GM18517 (cell line): ENCODE results near the gene CIZ1.
A peak's percentile ranks its signal among the peaks of the same experiment; 100 is the strongest.

Source experiments
- ATAC-seq: cut with Tn5 transposase; IDR thresholded peaks from one replicate; pipeline ENCODE4 v1.9.1; 2021; ENCODE audit warnings: mild to moderate bottlenecking, moderate library complexity; ENCODE audit not compliant: unreplicated experiment

The CIZ1 gene

DNA sequence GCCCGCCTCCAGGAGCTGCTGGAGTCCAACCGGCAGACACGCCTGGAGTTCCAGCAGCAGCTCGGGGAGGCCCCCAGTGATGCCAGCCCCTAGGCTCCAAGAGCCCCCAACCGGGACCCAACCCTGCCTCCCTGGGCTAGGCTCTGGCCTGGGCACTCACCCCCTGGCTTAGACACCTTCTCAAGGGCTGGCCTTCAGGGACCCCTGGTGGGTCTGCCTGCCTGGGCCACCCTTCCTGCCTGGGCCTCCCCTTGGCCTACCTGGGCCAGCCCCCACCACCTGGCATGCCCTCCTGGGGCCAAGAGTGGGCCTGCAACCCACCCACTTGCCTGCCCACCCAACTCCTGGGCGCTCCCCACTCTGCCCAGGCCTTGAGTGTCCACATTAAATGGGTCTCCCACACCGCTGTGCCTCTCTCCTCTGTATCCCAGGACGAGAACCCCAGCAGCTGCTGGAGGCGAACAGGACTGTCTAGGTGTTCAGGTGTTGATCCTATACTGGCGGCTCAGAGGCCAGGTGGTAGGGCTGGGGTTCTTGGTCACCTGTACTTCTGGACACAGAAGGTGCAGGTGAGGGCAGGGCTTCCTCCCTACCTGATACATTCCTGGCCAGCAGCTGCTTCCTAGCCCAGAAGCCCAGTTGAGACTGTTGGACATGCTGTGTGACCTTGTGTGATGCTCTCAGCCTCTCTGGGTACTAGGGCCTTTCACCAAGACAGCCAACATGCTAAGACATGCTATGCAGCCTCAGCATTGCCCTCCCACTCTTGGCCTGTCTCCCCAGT lies 27.7 kb downstream of the CIZ1 start:
- ATAC-seq, result no peak

DNA sequence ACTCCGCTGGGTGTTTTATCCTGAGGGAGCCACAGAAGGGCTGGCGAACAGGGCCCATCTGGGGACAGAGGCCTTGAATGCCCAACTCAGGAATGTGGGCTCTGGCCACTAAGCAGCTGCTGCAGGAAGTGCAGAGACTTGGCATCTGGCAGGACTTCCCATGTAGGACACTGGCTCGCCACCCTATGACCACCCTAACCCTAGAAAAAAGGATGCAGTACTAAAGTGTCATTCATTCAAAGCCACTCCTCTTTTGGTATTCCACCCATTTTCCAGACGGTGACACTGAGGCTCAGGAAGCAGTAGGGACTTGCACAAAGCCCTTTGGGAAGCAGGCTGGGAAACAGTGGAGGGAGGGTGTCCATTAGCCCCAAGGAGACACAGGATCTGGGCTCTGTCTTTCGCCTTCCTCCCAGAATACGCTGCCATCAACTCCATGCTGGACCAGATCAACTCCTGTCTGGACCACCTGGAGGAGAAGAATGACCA lies 28.3 kb downstream of the CIZ1 start:
- no peak for ATAC-seq

DNA sequence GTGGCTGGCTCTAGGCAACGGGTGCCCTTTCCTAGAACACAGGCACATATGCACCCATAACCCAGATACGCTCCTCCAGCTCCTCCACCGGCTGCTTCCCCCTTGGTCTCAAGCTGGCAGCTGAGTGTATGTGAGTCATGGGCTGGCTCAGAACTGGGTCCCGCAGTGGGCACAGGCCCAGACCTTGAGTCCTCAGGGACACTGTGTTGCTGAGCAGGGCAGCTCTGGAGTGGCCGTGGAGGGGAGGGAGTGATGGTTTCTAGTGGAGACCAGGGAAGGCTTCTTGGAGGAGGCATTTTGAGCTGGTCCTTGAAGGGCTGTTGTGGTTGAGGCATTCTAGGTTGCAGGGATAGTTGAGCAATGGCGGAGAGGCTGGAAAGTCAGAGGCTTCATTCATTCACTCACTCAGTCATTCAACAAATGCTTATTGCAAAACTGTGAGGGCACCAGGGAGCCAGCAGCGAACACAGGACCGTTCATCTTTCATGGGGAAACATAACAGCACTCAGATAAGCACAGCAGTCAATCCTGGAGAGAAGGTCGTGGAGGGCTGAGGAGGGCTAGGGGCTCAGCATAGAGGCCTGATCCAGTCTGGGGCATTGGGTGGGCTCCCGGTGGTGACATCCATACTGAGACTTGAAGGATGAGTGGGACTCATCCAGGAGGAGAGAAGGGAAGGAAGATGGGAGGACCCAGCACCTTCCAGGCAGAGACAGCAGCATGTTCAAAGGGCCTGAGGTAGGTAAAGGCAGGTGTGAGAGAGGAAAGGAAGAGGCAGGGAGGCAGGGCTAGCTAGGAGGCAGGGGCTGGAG lies 29.0 kb downstream of the CIZ1 start:
- no peak for ATAC-seq

DNA sequence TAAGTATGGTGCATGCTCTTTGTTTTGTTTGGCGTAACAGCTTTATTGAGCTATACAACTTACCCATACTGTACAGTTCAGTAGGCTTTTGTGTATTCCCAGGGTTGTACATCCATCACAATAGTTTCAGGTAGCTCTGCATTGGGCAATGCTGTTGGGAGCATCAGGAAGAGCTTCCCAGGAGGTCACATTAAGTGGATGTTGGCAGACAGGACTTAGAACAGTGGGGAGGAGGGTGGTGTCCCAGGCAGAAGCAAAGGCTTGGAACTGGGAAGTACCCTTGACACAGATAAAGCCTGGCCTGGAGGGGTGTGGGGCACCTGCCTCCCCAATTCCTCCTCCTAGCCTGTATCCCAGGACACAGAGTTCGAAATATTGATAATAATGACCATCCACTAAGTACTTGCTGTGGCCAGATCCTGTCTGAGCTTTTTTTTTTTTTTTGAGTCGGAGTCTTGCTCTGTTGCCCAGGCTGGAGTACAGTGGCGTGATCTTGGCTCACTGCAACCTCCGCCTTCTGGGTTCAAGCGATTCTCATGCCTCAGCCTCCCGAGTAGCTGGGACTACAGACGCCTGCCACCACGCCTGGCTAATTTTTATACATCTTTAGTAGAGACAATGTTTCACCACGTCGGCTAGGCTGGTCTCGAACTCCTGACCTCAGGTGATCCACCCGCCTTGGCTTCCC lies 30.0 kb downstream of the CIZ1 start:
- no peak for ATAC-seq

- ATAC-seq, result peak; percentile 3
These were observed 30.8 kb downstream of the CIZ1 start for GRCh38 chr9:128160603-128160987.

- ATAC-seq, result peak; percentile 61
These were observed 31.4 kb downstream of the CIZ1 start, which contains the start of gene BBLN for GRCh38 chr9:128159784-128160602. BBLN (plus strand) TSS chr9:128160265; CDS start chr9:128160408, 143 bp downstream.

GRCh38 chr9:128159522-128159783 lies 31.9 kb downstream of the CIZ1 start:
- ATAC-seq, result no peak

DNA sequence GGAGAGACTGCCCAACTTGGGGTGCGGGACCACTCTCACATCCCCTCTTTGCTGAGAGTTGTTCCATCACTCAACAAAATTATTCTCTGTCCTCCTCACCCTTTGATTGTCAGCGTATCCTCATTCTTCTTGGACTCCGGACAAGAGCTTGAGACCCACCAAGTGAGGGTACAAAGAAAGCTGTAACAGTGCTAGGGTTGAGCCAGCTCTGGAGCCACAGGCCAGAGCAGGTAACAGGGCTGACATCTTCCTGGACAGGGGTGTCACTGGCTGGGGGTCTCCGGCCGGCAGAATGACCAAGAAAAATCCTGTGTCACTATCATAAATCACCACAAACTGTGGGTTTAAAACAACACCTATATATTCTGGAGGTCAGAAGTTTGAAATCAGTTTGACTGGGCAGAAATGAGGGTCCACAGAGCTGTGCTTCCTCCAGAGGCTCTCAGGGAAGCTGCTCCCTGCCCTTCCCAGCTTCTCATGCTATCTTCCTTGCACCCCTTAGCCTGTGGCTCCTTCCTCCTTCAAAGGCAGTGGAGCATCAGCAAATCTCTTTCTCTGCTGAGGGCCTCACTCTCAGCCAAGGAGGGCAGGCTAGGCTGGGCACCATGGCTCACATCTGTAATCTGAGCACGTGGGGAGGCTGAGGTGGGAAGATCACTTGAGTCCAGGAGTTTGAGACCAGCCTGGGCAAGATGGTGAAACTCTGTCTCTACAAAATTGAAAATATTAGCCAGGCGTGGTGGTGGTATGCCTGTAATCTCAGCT lies 35.5 kb downstream of the CIZ1 start:
- no peak for ATAC-seq

- no peak for ATAC-seq
These were observed 37.3 kb downstream of the CIZ1 start for GRCh38 chr9:128153947-128154695.

GRCh38 chr9:128153060-128153946 lies 38.1 kb downstream of the CIZ1 start:
- ATAC-seq, result no peak

DNA sequence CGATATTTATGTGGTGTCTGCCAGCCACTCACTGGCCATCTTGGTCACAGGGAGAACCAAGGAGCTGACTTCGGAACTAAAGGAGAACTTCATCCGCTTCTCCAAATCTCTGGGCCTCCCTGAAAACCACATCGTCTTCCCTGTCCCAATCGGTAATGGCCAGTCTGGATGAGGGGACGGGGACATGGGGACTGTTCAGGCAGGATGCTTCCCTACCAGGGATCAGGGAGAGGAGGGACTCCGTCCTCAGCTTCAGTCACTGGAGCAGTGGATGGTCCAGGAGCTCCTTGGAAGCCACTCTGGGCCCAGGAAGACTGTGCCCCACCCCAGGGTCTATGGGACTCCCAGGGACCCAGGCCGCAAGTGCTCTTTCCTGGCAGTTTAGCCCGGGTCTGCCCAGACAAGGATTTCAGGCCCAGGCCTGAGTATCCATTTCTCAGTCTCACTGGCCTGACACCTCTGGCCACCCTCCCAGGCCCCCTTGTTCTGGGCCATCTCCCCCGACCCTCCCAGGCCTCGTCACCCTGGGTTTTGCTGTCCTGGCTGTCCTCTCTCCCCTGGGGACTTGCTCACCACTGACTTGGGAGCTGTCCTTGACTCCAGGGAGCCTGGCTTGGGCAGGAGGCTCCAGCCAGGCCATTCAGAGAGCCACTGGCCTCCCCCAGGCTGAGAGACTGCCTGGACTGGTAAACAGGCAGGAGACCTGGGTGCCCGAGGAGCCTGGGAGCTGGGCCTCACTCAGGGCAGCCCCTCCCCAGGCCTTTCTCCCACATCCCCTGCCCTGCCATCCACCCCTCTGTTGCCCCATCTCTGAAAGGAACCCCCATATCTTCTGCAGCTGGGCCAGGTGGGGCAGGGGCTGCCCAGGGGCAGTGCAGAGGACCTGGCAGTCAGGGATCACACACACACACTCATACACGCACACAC lies 39.0 kb downstream of the CIZ1 start:
- ATAC-seq, result no peak

DNA sequence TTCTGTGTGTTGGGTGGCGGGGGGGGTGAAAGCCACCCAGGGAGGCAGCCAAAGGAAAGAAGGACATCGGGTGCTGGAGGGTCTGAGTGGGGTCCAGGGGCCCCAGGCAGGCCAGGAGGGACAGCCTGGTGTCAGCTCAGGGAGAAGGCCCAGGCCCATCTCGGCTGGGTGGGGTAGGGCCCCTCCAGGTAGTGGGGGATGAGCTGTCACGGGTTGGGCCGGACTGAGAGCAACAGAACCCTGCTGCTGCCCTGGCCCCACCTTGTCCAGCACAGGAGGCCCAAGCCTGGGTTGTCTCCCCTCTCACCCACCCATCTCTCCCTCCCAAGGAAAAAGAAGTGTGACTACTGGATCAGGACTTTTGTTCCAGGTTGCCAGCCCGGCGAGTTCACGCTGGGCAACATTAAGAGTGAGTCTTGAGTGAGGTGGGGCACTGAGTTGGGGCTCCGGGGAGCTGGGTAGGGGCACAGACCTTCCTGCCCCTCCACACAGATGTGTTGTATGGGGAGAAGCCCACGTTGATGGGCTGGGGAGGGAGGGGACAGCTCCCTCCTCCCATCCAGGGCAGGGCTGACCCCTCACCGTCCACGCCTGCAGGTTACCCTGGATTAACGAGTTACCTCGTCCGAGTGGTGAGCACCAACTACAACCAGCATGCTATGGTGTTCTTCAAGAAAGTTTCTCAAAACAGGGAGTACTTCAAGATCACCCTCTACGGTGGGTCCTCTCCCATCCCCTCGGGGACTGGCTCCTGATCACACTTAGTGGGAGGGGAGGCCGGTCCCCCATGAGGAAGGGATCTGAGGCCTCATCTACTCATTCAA lies 39.9 kb downstream of the CIZ1 start:
- ATAC-seq, result no peak

DNA sequence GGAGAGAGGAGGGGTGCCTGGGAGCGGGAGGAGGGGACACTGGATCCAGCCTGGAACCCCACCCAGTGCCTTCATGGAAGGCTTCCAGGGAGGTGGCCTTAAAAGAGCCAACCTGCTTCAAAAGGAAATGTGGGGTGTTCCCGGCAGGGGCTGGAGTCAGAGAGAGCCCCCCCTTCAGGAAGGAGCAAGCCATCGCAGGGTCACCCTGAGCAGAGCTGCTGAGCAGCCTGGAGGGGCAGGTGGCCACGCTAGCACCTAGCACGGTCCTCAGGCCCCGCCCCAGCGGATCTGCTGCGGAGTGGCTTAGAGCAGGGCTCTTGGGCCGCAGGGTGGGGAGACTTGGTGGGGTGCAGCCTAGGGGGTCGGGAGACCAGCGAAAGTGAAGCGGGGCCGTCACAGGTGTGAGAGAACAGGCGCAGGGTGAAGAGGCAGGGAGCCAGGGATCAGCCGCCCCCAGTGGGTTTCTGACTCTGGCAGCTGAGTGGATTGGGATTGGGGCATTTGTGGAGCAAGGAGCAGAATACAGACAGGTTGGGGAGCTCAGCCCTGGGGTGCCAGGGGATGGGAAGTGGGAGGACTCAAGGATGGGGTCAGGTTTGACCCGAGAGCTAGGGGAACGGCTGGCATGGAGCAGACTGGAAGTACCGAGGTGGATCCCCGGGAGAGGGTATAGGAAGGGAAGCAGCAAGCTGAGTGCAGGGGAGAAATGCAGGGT lies 40.6 kb downstream of the CIZ1 start:
- ATAC-seq, result no peak

DNA sequence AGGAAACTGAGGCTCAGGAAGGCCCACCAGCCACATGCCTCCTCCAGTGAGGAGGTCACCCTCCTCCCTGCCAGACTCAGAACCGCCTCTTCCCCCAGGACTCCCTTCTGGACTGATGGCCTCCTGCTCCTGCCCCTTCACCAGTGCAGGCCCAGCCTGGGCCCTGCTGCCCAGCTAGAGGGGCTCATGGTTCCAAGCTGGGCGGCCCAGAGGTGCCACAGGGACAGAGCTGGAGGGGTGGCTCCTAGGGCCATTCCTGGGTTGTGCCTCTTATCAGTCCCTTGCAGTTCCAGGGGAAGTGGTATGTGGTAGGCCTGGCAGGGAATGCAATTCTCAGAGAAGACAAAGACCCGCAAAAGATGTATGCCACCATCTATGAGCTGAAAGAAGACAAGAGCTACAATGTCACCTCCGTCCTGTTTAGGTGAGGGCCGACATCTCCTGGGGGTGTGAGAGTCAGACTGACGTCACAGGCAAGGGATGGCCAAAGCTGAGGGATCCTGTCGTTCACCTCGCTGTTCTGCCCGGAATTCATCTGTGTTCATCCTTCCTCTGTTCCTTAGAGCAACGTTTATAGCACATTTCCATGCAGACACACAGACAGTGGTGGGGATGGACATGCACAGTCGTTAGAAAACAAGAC lies 41.3 kb downstream of the CIZ1 start:
- ATAC-seq, result no peak

- no peak for ATAC-seq
These were observed 42.2 kb downstream of the CIZ1 start, which contains the start of gene LCN2 for GRCh38 chr9:128149001-128149701. LCN2 (plus strand) TSS chr9:128149453; CDS start chr9:128149526, 73 bp downstream.
